LoVo (cell line): ENCODE measurements around the gene GRHL3.
"Not testable (repeated sequence)": the region's sequence is repeated elsewhere in the genome, so short reads cannot be mapped to it uniquely, and the experiment has no call there.

Experiments used
- DNase-seq: peaks from one replicate; pipeline ENCODE4 v3.0.0-alpha.2; 2016; ENCODE audit warnings: low spot score

The GRHL3 gene

DNA sequence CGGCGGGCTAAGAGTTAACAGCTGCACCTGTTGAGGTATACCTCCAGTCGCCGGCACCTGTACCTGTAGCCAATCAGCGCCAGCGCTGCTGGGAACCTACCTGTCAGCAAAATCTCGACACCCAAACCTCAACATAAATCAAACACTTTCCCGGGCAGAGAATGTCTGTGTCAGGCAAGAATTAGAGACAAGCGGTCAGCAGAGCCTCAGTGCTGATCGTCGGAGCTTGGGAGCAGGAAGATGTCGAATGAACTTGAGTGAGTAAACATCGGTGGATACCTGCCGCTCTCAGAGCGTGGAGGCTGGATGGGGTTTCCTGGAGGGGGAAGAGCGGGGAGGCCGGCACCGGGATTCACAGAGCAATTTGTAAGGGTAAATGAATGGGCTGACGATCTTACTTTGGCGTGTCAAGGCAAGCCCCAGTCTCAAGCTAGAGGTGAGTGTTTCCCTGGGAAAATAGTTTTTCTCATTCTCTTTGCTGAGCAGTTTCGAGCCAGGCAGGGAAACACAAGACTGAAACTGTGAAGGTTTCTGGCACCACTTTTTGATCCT, at the start of gene GRHL3:
TSS of gene GRHL3 (plus strand) at position 46 of the 552 bp plus-strand sequence. CDS start at position 241, 195 bp downstream.
- peak; percentile 39 for DNase-seq

DNA sequence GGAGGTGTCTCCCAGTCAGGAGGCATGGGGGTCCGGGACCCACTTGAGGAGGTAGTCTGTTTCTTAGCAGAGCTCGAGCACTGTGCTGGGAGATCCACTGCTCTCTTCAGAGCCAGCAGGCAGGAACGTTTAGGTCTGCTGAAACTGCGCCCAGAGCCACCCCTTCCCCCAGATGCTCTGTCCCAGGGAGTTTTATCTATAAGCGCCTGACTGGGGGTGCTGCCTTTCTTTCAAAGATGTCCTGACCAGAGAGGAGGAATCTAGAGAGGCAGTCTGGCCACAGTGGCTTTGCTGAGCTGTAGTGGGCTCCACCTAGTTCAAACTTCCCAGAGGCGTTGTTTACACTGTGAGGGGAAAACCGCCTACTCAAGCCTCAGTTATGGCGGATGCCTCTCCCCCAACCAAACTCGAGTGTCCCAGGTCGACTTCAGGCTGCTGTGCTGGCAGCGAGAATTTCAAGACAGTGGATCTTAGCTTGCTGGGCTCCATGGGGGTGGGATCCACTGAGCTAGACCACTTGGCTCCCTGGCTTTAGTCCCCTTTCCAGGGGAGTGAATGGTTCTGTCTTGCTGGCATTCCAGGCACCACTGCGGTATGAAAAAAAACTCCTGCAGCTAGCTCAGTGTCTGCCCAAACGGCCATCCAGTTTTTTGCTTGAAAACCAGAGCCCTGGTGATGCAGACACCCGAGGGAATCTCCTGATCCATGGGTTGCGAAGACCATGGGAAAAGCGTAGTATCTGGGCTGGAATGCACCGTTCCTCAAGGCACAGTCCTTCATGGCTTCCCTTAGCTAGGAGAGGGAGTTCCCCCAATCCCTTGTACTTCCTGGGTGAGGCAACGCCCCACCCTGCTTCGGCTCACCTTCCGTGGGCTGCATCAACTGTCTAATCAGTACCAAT, 44.7 kb upstream of the GRHL3 start:
- not testable (repeated sequence) for DNase-seq

GRCh38 chr1:24275104-24275410, 44.1 kb upstream of the GRHL3 start:
- DNase-seq: no peak

DNA sequence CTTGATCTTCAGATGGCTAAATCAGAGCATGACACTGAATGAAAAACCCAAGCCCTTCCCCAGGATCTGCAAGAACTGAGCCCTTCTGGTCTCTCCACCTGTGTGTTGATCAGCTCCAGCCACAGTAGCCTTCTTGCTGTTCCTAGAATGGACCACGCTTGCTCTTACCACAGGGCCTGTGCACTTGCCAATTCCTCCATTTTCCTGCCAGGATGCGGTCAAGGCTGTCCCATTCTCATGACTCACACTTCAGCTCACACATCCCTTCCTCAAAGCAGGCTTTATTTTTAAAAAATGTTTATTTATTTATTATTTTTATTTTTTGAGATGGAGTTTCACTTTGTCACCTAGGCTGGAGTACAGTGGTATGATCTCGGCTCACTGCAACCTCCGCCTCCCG, 43.6 kb upstream of the GRHL3 start:
- DNase-seq: no peak

DNA sequence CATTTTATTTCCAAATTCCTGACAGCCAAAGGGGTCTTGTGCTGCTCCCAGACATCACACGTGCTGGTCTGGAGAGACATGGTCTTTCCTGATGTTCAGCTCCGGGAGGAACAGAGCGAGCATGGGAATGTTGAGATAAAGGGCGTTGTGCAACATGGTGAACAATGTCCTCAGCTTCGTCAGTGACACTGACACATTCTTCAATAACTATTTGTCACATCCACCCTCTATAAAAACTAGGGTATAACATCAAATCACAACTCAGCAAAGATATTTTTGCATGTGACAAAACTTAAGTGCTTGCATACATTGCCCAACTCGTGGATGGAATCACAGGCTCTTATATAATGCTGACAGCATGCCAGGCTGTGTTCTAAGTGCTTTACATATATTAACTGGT, 42.4 kb upstream of the GRHL3 start:
- no peak for DNase-seq

- DNase-seq: no peak
Measured at GRCh38 chr1:24277420-24278169, 41.6 kb upstream of the GRHL3 start.

DNA sequence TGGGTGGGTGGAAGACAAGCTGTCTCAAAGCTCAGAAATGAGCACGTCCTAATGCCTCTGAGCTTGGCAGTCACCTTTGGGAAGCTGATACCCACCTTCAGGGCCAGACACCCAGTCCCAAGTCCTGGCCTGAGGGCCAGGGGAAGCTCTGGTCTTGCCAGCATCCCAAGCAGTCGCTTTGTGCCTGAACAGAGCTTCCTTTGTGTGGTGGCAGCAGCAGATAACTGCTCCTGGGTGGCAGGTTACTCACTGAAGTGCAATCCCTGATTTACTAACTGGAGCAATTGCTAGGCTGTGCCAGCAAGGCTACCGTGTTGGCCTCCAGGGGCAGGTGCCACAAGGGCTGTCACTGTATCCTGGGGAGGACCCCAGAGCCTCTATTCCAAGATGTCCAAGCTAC, 40.4 kb upstream of the GRHL3 start:
- DNase-seq: no peak

- no peak for DNase-seq
Measured at GRCh38 chr1:24279590-24280232, 39.4 kb upstream of the GRHL3 start.

- DNase-seq: no peak
Measured at GRCh38 chr1:24281591-24281990, 37.6 kb upstream of the GRHL3 start.

- DNase-seq: no peak
Measured at GRCh38 chr1:24282491-24282890, 36.7 kb upstream of the GRHL3 start.

GRCh38 chr1:24283326-24284155, 35.6 kb upstream of the GRHL3 start:
- DNase-seq: peak; percentile 91

DNA sequence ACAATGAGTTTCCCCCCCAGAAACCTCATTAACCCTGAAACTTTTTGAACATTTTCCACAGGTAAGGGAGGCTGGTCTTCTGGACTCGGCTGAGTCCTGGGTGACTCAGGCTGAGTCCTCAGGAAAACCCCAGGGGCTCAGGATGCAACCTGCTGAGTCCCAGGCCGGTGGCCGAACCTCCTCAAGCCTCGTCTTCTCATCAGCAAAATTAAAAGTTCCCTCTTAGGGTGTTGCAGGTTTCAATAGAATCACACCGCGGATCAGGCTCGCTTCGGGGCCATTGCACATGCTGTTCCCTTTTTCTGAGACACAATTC, 35.0 kb upstream of the GRHL3 start:
- DNase-seq: no peak

DNA sequence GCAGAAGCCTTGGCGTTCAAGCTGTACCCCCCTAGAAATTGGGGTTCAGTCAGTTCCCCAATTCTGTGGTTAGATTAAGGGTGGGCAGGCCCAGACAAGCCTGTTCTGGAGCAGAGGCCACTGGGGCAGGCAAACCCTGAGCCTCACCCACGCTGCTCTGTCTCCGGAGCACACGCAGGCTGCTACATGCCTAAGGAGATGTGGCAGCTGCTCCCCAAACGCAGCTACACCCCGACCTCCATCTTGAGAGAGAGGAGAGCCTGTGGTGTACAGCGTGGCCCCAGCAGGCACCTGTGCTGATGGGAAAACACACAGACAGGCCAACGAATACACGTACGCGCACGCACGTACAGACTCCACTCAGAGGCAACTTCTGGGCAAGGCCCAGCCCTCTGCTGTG, 33.9 kb upstream of the GRHL3 start:
- DNase-seq: no peak

GRCh38 chr1:24286246-24287010, 32.7 kb upstream of the GRHL3 start:
- DNase-seq: peak; percentile 33

DNA sequence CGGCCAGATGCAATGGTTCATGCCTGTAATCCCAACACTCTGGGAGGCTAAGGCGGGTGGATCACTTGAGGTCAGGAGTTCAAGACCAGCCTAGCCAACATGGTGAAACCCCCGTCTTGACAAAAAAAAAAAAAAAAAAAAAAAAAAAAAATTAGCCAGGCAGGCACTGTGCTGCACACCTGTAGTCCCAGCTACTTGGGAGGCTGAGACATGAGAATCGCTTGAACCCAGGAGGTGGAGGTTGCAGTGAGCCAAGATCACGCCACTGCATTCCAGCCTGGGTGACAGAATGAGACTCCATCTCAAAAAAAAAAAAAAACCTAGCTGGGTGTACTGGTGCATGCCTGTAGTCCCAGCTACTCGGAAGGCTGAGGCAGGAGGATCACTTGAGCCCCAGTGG, 31.4 kb upstream of the GRHL3 start:
- not testable (repeated sequence) for DNase-seq

- no peak for DNase-seq
Measured at GRCh38 chr1:24288479-24288878, 30.7 kb upstream of the GRHL3 start.

GRCh38 chr1:24289937-24290595, 29.1 kb upstream of the GRHL3 start:
- peak; percentile 73 for DNase-seq

GRCh38 chr1:24290933-24291487, 28.1 kb upstream of the GRHL3 start:
- DNase-seq: no peak

DNA sequence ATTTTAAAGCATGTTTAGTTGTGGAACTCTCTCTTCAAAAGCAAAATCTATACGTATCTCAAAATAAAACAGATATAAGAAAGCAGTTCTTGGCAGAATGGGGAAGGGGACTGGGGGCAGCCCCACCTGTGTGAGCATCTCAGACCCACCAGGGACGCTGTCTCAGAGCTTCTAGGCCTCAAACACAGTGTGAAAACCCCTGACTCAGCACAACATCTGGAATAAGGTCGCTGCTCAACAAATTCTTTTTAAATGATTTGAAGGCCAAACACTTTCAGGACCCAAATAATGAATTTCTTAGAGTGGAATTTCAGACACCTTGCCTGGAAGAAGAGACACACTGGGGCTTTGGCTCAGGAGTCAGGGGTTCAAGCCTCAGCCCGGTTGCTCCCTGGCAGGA, 27.1 kb upstream of the GRHL3 start:
- DNase-seq: no peak

- DNase-seq: no peak
Measured at GRCh38 chr1:24292887-24293286, 26.3 kb upstream of the GRHL3 start.
